GM21619 (cell line): Measurements from ENCODE around the gene COPS3.

Experiments
- ATAC-seq: cut with Tn5 transposase; IDR thresholded peaks from one replicate; pipeline ENCODE4 v1.9.1; 2021; ENCODE audit not compliant: unreplicated experiment

COPS3 gene

DNA sequence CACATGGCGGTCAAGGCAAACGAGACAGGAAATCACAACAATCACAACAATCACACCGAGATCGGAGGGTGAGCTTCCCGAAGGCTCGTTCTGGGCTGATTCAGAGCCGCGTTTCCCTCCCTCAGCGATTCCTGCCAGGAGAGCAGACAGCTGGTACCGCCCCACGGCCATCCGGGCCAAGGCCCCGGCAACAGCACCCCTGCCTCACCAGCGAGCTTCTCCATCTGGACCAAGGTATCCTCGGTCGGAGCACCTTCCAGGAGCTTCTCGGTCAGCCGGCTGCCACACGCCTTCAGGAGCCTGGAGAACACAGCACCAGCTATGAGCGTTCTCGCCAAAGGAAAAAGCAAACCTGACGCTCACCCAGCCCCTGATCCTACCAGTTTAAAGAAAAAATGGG lies 59.7 kb downstream of the COPS3 start:
- ATAC-seq = no peak

DNA sequence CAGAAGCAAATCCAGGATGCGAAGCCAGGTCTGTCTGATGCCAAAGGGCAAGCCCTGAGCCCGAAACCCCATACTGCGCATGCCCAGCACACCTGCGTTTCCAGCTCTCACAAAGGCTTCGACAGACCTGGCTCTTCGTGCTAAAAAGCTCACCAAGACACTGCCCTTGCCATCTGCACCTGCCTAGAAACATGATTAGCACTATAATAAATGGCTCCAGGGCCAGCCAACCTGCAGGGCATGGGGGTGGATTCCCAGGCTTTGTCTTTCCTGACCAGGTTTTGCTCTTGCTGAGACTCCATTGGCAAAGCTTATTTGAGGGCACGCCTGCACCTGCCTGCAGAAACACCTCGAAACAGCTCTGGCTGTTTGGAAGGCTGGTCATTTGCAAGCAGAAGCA lies 60.5 kb downstream of the COPS3 start:
- no peak for ATAC-seq

DNA sequence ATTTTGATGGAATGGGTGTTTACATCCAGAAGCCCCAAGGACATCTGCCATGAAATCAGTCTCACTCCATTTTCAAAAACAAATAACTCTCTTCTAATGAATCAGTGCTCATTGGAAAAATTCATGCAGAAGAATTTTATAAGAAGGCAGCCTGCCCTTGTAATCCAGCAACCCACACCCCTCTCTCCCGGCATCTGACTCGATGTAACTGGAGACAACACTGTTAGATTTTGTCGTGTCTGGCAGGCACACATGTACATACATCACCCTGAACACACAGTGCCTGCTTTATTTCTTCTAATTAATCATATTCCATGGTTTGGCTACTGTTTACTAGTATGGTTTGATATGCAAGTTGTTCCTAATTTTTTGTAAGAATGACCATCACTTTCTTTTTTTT lies 63.1 kb downstream of the COPS3 start:
- no peak for ATAC-seq

DNA sequence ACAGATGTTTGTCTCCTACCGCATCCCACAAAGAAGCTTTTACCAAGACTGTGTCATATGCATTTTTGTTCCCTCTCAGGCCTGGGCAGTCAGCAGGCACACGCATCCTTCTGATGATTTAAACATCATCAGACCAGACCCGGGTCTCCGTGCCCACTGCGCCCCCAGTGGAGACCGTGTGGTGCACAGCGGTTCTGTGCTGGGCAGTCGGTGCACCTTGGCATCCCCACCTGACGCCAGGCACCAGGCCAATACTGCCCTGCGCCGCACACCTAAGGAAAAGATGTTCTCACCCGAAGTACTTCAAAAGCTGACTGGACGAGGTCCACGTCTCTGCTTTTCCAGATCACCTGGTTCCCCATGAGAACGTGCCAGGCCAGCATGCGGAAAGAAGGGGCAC lies 64.3 kb downstream of the COPS3 start:
- no peak for ATAC-seq

DNA sequence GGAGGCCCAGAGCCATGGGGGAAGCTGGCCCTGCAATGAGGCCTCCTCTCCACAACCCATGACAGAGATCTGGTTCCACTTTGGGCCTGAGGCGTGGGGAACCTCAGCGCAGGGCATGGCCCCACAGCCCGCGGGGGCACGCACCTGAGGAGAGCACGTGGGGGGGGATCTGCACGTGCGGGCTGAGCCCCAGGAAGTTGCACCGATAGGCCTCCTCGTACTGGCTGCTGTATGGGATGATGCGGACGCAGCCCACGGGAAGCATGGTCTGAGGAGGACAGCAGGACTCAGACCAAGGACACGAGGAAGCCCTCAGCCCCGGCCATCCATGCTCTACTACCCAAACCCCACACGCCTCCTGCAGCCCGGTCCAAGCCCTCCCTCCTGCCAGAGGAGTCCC lies 64.8 kb downstream of the COPS3 start:
- ATAC-seq = no peak

DNA sequence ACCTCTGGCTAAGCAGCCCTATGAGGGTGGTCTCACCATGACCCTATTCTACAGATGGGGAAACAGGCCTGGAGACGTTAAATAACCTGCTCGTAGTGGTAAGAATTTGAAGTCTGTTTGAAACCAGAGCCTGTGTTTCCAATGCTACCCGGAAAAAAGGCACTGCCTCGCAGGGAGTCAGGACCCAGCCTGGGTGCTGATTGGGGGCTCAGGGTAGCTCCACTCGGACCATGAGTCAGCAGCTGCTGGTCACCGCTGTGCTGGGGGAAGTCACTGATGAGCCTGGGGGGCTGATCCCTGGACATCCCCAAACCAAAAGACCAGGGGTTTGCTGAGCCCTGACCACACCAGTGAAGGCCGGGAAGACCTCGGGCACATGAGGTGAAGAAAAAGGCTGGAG lies 65.5 kb downstream of the COPS3 start:
- ATAC-seq = no peak

DNA sequence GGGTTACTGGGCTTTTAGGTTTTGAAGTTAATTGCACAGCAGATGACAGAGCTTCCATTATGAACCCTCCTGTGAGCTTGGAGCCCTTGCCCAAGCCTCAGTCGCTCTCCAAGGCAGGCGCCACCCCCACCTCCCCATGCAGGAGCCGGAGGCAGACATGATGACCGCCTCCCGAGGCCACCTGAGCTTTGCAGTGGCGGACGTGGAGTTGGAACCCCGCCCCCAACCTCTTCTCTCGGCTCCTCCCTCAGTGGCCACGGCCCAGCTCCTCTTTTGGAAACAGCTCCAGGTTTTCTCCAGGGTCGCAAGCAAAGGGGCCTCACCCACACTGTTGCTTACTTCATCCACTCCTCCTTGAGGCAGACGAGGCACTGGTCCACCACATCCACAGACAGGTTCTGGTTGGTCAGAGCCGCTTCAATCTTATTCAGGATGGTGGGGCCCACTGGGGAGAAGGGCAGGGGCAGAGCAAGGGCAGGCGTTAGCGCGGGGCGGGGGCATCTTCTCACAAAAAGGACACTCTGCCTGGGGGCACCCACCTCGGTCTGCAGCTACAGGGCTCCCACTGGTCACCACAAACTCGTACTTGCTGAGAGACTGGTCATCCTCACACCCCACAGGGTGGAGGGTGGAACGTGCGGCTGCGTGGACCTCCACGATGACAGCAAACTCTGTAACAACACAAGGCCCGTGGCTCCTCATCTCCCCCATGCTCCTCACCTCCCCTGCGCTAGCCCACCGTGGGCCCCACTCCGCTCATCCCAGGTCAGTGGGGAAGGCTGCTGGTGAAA lies 66.2 kb downstream of the COPS3 start:
- ATAC-seq = no peak

DNA sequence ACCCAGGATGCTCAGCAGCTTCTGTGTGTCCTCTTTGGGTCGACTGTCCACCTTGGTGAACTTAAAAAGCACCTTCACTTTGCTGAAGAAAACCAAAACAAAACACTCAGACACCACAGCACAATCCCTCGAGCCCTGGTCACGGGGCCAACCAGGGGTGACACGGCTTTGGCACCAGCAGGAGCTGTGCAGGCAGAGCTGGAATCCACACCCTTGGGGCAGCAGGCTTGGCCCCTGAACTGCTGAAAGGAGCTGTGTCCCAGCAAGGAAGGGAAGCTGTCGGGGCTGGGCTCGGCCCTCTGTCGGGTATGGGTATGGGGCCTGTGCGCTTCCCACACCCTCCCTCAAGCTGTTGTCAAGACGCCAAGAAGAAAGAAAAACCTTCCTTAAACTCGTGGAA lies 67.3 kb downstream of the COPS3 start:
- ATAC-seq = no peak

DNA sequence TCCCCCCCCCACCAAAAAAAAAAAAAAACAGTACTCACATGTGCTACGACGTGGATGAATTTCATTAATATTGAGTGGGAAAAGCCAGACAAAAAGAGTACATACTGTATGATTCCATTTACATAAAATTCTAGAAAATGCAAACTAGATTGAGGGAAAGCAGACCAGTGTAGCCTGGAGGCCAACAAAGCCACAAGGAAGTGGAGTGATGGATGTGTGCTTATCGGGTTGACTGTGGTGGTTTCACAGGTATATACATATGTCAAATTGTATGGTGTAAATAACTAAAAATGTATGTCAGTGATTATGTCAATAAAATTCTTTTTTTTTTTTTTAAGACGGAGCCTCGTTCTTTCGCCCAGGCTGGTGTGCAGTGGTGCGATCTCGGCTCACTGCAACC lies 73.0 kb downstream of the COPS3 start:
- ATAC-seq = no peak

DNA sequence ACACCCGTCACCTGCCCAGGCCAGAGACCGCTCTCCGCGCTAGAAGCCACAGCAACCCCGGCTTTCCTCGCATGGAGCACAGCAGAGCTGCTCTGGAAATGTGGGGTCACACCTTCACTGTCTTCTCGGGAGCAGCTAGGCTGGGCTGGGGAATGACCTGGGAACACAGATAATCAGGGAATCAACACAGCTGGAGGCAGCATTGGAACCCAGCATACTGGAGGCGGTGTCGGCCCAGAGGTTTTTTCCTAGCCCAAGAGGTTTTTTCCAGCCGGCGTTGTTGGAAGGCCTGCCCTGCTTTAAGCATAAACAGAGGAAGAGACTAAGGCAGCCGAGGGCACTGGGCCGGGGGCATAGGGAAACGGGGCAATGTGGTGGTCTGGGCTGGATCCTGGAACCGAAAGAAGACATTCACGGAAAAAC lies 74.1 kb downstream of the COPS3 start:
- ATAC-seq = no peak

DNA sequence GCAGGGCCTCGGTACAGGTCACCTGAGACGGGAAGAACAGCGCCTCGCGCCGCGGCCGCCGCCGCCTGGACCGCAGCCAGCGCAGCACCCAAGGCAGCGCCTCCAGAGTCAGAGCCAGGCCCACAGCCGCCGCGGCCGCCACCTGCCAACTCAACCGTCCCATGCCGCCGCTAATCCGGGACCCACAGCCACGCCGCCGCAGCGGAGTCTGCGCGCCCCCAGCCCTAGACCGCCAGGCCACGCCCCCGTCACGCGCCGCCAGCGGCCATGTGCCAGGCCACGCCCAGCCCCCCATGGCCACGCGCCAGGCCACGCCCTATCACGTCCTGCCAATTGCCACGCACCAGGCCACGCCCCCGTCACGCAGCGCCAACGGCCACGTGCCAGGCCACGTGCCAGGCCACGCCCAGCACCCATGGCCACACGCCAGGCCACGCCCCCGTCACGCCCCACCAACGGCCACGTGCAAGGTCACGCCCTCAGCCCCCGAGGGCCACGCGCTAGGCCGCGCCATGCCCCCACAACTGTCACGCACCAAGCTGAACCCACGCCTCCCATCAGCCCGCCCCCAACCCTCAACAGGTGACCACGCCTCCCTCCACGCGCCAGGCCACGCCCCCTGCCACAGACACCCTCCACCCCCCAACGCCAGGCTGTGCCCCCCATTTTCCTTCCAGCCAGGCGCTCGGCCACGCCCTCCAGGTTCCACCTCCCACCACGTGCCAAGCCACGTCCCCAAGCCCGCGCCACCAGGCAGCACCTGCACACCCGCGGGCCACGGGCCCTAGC lies 74.7 kb downstream of the COPS3 start, which contains the start of gene PLD6:
Gene PLD6 (minus strand): TSS at position 210 of the 789 bp plus-strand sequence. CDS start 47 bp downstream, at position 163.
- no peak for ATAC-seq

DNA sequence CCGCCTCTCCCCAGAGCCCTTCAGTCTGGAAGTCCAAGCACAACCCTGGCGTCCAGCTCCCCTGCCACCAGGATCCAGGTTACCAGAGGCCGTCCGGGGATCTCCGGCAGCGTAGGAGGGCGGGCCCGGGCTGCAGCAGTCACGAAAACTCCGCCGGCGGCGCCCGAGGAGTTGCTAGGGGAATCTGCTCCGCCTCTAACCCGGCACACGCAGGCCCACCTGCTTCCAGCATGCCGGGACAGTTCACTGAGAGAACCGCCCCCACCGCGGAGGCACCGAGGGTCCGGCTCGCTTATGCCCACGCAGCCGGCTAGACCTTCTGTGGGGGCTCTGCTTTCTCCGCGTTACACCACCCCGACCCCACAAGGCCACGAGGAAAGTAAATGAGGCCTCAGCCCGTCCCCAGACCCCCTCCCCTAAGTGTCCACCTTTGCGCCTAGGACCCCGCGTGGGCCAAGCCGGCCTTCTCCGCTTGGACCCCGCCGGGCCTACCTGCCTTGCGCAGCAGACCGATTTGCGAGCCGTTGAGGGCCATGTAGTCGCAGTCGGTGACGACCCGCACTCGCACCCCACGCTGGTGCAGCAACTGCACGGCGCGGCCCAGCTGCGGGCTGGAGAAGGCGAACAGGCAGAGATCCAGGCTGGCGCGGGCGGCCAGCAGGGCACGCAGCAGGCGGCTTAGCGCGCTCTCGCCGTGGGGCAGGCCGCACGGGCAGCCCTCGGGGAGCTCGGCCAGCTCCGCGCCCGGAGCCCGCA lies 75.5 kb downstream of the COPS3 start:
- no peak for ATAC-seq

DNA sequence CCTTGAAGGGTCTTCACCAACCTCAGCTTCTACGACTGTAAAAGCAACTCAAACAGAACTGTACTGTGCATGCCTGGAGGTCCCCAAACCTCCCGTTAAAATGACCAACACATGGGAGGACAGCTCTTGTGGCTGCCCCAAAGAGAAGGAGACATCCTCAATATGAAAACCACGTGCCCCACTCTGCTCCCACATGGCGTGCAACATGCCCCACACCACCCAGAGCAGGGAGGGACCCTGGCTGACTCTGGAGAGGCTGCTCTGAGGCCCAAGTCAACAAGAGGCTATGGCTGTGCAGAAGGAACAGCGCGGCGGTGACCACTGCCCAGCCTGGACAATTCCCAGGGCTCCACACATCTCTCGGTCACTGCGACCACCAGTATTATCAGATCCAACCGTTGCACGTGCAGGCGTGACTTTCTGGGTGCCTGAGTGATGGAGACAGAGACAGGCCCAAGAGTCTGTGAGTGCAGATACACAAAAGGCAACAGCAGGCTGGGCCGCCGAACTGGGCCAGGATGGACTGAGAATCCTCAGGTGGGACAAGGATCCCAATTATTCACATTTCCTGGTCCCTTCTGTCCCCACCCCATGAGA lies 76.3 kb downstream of the COPS3 start:
- no peak for ATAC-seq

DNA sequence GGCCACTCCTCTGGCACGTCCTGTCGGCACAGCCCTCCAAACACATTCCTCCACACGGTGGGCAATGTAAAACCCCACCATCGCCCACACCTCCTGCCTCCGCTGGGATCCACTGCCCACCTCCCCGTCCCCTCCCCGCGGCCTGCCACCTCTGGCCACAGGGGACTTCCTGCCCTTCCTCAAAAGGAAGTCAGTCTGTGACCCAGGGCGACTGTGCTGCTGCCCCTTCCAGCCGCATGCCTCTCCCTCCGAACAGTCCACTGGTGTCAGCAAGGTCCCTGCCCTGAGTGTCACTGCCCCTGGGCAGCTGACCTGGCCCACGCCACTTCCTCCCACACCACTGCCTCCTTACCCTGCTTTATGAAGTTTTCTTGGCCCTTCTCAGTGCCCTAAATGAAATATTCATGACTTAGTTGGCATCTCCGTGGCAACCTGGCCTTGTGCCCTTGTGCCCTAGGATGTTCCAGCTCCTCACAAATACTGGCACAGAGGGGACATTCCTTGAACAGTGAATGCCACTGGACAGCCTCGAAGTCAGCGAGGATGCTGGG lies 76.9 kb downstream of the COPS3 start:
- no peak for ATAC-seq

DNA sequence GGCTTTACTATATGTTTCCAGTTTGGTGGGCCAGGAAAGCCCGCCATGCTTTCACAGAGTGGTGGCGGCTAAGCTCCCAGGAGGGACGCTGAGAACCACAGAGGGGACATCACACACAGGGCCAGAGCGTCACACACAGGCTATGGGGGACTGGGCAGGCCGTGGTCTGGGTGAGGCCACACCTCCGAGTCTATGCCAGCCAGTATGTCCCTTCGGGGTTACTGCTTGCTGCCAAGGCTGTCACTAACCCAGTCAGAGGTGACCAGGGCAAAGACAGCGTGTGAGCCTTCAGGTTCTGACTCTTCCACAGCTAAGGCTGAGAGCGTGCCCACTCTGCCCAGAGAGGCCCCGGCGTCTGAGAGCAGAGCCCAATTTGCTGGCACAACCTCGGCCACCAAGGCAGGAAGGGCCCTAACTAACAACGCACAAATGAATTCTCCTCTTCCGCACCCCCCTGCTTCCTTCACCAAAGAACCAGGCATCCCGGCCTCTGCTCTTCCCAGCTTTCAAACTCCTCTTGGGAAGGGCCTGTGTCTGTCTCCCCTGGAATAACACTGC lies 77.8 kb downstream of the COPS3 start:
- no peak for ATAC-seq

DNA sequence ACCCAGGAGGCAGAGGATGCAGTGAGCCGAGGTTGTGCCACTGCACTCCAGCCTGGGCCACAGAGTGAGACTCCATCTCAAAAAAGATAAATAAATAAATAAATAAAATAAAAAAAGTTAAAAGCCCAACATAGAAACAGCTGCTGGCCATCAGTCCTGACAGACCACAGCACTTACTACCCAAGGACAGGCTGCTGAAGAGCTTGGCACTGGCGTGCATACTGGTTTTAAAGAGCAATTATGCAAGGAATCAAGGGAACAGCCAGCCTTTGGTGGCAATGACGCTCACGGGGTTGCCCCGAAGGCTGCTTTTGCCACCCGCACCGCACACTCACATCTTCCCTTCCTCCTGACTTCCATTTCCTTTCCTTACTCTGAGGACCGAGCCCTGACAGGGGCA lies 79.1 kb downstream of the COPS3 start:
- no peak for ATAC-seq

DNA sequence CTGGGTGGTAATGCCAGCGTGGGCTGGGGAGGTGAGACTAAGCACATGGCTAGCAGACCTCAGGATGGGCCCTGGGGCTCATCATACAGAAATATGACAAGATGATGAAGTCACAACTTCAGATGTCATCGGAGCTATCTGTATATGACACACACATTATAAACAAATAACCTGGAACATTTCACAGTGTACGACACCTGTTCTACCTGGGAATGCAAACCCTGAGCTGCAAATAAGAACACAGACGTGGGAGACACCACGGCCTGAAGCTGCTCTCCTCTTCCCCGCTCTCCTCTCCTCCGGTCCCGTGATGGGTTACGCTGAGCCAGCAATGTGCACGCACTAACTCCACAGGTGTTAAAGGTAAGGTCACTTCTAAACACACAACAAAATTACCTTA lies 79.8 kb downstream of the COPS3 start:
- no peak for ATAC-seq

DNA sequence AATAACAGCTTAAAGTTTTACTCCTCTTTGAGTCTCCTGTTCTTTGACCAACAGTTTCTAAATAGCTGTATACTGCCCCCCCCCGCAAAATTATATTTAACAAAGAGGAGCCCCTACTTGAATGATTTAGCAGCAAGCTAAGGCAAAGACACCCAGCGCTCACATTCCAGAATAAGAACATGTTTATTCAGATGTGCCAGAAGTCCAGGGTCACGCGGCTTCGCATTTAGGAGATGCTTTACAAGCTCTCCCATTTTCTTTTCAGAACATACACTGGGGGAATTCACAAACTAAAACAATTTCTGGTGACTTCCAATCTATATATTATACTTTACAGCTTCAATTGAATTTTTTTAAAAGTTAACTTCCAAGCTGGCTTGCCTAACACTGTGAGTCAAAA lies 80.2 kb downstream of the COPS3 start:
- no peak for ATAC-seq

DNA sequence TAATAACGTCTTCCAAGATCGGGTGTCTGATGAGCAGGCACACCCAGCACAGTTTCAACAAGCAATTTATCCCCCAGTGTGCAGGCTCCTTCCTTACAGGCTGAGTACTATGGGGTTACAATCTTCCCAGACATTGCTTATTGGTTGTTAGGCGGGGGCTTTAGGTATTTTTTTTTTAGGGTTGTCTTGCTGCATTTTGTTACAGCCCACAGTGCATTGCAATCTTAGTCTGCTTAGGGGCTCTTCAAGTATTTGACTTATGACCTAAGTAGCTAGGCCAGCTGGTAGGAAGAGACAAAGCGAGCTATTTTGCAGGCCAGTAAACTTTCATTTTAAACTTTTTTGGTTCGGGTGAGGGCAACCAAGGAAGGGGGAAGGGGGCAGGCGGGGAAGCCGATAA lies 80.7 kb downstream of the COPS3 start:
- no peak for ATAC-seq

DNA sequence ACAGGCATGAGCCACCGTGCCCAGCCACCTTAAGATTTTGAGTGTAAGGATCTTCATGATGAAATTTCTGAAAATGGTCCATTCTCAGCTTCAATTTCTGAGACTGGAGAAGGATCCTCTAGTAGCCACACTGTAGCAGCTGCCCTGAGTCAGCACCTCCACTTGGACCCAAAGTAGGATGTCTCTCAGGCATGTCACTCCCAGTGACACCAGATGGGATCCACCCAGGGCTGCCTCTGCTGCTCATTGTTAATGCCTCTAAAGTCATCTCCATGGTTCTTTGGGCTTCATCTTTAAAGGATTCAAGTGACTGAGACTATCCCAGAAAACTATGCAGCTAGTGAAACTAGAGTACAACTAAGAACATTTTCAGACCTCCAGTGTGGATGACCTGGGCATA lies 82.8 kb downstream of the COPS3 start:
- no peak for ATAC-seq

DNA sequence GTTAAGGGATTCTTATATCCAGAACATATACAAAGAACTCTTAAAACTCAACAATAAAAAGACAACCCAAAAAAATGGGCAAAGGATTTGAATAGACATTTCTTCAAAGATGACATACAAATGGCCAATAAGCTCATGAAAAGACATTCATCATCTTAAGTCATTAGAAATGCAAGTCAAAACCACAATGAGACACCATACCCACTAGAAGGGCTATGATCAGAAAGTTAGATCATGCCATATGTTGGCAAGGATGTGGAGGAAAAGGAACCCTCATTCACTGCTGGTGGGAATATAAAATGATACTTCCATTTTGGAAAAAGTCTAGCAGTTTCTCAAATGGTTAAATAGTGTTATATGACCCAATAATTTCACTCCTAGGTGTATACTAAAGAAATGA lies 84.3 kb downstream of the COPS3 start:
- ATAC-seq = no peak
